Measurements from ENCODE around the gene RNF145.

GRCh38 chr5:159131951-159132350 is 77.4 kb downstream of the RNF145 start:
- no peak for TF ChIP-seq CTCF (IDR thresholded peaks at IDR 0.05)
- no peak for TF ChIP-seq EZH2 (IDR thresholded peaks at IDR 0.05; ENCODE audit: borderline replicate concordance, insufficient read depth, low read depth, low read length, poor library complexity, severe bottlenecking)
